Endothelial cell of umbilical vein (primary cell): ENCODE measurements around the gene VMP1.

Source experiments
- EZH2 ChIP-seq: IDR thresholded peaks from 2 replicates; pipeline ENCODE4 v1.6.1; 2012; ENCODE audit warnings: borderline replicate concordance, low read depth, mild to moderate bottlenecking, moderate library complexity, low read length, inconsistent platforms; ENCODE audit not compliant: severe bottlenecking
- JUN ChIP-seq: IDR thresholded peaks from 2 replicates; pipeline ENCODE4 v1.6.1; 2011; ENCODE audit warnings: borderline replicate concordance, low read depth; ENCODE audit not compliant: insufficient read length, insufficient read depth
- MYC ChIP-seq: IDR thresholded peaks from one replicate; pipeline ENCODE4 v1.6.1; 2011; ENCODE audit warnings: mild to moderate bottlenecking, low read depth, low read length
- POLR2A ChIP-seq: IDR thresholded peaks from 2 replicates; pipeline ENCODE4 v1.6.1; 2012; ENCODE audit warnings: low read depth, mild to moderate bottlenecking, control low read depth, low read length
- POLR2AphosphoS5 ChIP-seq: IDR thresholded peaks from 2 replicates; pipeline ENCODE4 v1.6.1; 2012; ENCODE audit warnings: low read depth, mild to moderate bottlenecking, control low read depth, low read length, moderate library complexity; ENCODE audit not compliant: insufficient read depth
- TF ChIP-seq, protein P1 (sequence below), 2 donors: IDR thresholded peaks; 1 replicate in 1 of 2; 2 replicates in 1 of 2; pipeline ENCODE4 v1.5.1; 2011; ENCODE audit warnings: low read length in 2 of 2, mild to moderate bottlenecking in 2 of 2, moderate library complexity in 2 of 2, control low read depth in 1 of 2, inconsistent platforms in 1 of 2, low read depth in 1 of 2; ENCODE audit not compliant: insufficient read depth in 1 of 2; ENCODE audit errors: extremely low read depth in 1 of 2
- TF ChIP-seq, protein P2 (sequence below): IDR thresholded peaks from 2 replicates; pipeline ENCODE4 v1.6.1; 2011; ENCODE audit not compliant: insufficient read depth, insufficient read length

- TF ChIP-seq EZH2: no peak
- TF ChIP-seq, protein P1, sequence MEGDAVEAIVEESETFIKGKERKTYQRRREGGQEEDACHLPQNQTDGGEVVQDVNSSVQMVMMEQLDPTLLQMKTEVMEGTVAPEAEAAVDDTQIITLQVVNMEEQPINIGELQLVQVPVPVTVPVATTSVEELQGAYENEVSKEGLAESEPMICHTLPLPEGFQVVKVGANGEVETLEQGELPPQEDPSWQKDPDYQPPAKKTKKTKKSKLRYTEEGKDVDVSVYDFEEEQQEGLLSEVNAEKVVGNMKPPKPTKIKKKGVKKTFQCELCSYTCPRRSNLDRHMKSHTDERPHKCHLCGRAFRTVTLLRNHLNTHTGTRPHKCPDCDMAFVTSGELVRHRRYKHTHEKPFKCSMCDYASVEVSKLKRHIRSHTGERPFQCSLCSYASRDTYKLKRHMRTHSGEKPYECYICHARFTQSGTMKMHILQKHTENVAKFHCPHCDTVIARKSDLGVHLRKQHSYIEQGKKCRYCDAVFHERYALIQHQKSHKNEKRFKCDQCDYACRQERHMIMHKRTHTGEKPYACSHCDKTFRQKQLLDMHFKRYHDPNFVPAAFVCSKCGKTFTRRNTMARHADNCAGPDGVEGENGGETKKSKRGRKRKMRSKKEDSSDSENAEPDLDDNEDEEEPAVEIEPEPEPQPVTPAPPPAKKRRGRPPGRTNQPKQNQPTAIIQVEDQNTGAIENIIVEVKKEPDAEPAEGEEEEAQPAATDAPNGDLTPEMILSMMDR (IDR thresholded peaks at IDR 0.05; ENCODE audit: extremely low read depth in 1 of 2, insufficient read depth in 1 of 2, low read depth in 1 of 2, low read length in 2 of 2): no peak
- peak; percentile 76 for TF ChIP-seq POLR2A
- peak; percentile 28 for TF ChIP-seq JUN
- TF ChIP-seq, protein P2, sequence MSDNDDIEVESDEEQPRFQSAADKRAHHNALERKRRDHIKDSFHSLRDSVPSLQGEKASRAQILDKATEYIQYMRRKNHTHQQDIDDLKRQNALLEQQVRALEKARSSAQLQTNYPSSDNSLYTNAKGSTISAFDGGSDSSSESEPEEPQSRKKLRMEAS: no peak
- peak; percentile 17 for TF ChIP-seq POLR2AphosphoS5
- TF ChIP-seq MYC: no peak
Observed at GRCh38 chr17:59783221-59784047, 76.0 kb downstream of the VMP1 start.
